Eye (tissue), 1 donor: ENCODE data around the gene SPHK2.

Source experiments
- DNase-seq: peaks from one replicate; pipeline ENCODE4 v3.0.0-alpha.2; 2015

Gene SPHK2

DNA sequence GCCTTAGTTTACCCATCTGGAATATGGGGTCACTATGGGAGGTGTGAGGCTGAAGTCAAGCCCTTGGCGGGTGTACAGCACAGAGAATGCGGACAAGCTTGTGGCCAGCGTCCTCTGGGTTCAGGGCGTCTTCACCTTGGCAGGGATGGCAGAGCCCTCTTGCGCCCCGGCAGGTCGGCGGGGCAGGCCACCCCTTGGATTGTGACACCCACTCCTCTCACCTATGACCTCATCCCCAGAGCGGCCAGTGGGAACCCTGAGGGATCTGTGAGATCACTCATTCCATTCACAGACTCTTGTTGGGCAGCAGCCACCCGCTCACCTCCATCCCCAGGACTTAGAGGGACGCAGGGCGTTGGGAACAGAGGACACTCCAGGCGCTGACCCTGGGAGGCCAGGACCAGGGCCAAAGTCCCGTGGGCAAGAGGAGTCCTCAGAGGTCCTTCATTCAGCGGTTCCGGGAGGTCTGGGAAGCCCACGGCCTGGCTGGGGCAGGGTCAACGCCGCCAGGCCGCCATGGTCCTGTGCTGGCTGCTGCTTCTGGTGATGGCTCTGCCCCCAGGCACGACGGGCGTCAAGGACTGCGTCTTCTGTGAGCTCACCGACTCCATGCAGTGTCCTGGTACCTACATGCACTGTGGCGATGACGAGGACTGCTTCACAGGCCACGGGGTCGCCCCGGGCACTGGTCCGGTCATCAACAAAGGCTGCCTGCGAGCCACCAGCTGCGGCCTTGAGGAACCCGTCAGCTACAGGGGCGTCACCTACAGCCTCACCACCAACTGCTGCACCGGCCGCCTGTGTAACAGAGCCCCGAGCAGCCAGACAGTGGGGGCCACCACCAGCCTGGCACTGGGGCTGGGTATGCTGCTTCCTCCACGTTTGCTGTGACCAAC, 12.6 kb upstream of the SPHK2 start, which contains the start of gene SPACA4:
Gene SPACA4, plus strand, starts transcription at position 280 of the 896 bp plus-strand sequence. Its CDS starts 237 bp downstream, at position 517.
- DNase-seq = no peak

DNA sequence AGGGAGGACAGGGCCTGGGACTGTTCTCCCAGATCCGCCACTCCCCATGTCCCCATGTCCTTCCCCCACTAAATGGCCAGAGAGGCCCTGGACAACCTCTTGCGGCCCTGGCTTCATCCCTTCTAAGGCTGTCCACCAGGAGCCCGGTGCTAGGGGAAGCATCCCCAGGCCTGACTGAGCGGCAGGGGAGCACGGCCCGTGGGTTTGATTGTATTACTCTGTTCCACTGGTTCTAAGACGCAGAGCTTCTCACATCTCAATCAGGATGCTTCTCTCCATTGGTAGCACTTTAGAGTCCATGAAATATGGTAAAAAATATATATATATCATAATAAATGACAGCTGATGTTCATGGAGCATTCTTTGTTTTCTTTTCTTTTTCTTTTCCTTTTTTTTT, 11.9 kb upstream of the SPHK2 start:
- DNase-seq = no peak

DNA sequence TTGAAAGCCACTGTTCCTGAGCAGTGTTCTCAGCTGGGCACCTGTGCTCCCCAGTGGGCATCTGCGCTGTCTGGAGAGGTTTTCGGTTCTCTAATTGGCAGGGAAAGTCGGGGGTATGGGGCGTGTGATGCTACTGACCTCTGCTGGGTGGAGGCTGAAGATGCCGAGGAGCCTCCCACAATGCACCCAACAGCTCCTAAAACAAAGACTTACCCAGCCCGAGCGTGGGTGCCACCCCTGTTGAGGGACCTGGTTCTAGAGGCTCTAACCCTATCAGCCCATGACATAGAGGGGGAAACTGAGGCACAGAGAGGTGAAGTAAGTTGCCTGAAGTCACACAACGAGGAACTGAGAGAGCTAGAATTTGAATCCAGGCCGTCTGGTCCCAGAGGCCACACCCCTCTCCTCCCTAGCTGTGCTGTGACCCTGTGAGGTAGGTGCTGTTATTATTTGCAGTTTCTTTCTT, 10.5 kb upstream of the SPHK2 start:
- peak; percentile 67 for DNase-seq

DNA sequence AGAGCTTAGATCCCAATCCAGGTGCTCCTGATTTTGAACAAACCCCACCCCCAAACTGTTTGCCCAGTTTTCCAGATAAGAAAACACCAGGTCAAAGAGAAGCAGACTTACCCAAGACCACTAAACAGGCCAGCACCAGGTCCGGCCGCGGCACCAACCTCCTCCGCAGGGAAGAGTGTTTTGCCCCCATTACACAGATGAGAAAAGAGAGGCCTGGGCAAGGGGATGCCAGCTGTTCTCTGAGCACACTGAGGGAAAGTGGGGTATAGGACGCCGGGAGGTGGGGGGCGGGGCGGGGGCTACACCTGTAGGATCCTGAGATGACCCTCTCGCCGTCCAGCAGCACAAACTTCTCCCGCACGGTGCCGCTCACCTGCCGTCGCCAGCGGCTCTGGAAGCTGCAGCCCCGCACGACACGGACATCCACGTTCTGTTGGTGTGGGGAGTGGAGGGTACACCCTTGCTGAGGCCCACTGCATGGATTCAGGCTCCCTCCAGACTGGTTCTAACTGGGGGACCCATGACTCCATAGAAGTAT, 9.7 kb upstream of the SPHK2 start:
- DNase-seq = no peak

DNA sequence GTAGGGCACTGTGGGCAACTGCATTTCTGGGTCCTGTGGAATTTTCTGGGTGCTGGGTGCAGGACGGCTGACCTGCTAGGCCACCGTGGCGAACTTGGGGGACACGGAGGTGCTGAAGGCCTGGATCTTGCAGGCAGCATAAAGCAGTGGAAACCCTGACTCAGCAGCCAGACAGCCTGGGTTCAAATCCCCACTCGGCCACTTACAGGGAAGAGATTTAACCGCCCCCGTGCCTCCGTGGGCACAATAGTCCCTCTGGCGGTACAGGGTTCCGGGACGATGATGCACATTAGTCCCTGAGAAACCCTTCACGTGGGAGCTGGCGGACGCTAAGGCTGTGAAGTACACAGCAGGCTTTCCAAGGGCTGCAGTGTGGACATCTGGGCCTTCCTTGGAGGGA, 7.4 kb upstream of the SPHK2 start:
- DNase-seq = no peak

DNA sequence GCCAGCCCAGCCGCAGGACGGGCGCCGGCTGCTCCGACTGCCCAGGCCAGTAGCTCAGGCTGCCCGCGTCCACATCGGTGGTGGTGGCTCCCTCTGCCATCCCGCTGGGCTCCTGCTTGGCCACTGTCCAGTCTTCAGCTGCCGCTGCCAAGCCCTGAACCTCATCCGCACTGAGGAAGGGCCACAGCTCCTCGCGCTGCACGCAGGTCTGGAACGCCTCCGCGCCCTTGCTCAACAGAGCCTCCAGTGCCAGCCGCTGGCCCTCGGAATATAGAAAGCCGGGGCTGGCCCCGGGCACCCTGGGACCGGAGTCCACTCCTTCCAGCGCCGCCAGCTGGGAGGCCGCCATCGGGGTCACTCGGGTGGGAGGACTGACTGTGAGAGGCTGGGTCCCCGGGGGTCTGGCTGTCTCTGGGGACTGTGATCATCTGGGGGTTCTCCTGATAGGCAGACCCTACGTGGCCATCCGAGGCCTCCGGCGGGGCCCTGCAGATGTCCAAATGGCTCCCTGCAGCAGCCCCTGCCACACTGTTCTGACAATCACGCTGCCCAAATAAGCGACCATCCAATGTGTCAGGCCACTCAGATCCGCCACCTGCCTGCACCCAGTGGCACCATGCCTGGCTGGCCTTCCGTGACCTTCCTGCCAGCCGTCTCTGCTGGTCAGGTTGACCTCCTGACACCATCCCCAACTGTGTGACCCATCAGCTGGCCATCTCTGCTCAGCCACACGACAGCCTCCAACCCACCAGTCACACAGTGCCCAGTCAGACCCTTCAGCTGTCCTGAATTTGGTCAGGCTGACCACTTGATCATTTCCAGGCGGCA, 6.1 kb upstream of the SPHK2 start:
- no peak for DNase-seq

DNA sequence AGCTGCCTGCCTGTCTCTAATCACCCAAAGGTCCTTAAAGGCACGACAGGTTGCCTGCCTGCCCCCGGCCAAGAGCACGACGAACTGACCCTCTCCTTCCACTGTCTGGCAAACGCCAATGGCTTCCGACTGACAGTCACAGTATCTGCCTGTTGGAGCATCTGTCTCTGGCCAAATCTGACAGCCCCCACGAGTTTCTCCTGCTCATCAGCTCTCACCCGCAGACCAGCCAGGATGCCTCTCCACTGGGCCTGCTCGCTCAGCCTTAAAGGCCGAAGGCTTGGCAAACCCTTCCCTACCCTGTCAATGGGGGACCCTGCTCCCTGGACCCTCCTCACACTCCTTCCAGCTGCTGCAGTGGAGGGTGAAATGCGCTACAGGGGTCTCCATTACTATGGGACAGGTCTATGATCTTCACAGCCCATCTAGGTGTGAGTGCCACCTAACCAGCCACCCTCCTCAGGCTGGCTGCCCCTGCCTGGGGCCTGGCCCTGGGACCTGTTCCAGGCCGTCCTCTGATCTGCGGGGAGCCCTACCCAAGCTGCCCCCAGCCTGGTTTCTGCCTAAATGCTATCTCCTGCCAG, 5.4 kb upstream of the SPHK2 start:
- DNase-seq = no peak

DNA sequence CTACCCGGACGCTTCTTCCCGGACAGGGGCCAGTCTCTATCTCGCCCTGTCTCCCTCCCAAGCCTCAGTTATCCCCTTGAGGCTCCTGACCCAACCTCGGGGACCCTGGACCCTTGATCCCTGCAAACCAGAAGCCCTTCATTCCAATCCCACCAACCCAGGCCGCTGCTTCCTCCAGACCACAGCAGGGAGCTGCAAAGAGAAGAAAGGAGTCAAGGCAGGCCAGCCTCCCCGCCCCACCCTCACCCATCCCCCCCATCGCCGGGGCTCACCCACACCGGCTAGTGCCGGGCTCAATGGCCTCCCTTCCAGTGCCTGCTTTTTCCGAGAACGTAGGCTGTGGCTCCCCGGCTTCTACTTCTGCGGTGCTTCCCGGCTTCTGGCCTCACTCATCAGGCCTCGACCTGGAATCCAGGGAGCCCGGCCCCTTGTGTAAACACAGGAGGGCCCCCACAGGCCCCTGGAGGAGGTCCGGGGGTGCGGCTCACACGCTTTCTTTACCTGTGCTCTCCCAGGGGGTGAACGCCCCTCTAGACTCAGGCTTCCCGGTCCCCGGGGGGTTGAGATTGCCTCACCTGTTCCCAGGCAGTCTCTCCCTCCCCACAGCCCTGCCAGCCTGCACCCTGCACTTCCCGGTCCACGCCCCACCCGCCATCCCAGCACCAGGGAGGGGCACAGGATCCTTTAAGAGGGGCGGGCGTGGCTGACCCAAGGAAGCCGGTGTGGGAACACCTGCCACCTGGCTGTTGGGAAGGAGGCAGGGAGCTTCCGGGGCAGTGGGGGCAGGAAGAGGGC, 4.7 kb upstream of the SPHK2 start, which contains the start of gene FAM83E:
Gene FAM83E, minus strand, starts transcription at position 641 of the 795 bp plus-strand sequence. CDS start 1,704 bp downstream, outside the sequence.
- no peak for DNase-seq

DNA sequence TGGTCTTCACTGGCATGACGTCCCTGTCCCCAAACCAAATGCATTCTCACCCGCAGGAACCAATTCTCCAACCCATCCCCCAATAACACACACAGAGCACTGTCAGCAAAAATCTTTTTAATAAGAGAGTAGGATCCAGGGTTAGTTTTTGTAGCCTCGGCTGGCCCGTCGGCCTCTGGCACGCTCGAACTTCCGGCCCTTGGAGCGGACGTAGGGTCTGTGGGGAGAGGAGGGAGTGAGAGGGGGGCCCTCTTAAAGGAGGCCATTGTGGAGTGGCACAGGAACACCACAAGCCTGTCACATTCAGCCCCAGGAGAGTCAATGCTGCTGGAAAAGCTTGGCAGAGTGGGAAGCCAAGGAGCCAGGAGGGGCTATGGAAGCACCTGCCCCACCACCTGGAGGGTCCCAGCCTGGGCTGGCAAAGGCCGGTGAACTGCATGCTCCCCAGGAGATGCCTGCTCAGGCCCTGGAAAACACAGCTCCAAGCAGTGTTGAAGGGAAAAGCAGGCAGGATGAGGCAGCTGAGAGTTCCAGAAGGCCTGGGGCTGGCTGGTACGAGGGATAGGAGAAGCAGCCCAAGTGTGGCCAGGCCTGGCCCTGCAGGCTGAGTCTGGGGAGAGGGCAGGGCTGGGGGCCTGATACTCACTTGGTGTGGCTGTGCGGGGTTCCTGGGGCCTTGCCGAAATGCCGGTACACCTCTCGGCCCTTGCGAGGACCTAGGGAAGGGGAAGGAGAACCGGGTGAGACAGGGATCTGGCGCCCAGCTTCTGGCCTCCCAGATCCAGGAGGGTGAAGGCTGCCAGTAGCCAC, 3.9 kb upstream of the SPHK2 start:
- DNase-seq = no peak

DNA sequence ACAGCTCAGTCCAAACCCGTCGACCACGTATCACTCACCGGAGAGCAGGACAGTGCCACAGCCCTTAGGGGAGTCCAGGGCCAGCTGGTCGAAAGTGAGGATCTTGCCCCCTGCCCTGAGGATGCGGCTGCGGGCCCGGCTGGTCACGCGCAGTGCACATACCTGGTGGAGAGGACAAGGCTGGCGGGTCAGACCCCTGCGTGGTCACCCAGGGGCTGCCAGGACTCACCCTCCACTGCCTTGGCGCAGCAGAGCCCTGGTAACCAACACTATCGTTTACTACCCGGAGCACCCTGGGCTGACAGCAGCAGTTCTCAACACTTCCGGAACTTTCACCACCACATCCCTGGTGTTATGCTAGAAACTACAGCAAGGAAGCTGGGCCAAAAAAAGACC, 3.3 kb upstream of the SPHK2 start:
- DNase-seq = no peak

DNA sequence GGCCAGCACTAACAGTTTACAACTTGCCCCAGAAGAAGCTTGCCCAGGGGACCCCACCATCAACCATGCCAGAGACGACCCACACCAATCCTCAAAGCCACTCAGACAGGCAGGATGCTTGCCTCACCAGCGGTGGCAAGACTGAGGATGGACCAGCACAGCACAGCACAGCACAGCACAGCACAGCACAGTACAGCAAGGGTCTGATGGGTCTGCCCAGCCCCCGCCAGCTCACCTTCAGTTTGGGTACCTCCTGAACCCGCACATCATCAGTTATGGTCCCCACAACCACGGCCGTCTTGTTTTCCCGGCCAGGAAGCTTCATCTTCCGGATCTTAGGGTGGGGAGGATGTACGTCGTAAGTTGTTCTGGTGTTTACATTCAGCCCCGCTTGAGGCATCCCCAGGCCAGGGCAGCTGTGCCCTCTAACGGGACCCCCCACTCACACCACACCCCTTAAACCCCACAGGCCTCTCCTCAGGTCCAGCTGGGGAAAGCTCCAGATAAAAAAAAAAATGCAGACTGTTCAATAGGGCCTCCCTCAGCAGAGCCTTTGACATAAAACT, 2.7 kb upstream of the SPHK2 start:
- no peak for DNase-seq

DNA sequence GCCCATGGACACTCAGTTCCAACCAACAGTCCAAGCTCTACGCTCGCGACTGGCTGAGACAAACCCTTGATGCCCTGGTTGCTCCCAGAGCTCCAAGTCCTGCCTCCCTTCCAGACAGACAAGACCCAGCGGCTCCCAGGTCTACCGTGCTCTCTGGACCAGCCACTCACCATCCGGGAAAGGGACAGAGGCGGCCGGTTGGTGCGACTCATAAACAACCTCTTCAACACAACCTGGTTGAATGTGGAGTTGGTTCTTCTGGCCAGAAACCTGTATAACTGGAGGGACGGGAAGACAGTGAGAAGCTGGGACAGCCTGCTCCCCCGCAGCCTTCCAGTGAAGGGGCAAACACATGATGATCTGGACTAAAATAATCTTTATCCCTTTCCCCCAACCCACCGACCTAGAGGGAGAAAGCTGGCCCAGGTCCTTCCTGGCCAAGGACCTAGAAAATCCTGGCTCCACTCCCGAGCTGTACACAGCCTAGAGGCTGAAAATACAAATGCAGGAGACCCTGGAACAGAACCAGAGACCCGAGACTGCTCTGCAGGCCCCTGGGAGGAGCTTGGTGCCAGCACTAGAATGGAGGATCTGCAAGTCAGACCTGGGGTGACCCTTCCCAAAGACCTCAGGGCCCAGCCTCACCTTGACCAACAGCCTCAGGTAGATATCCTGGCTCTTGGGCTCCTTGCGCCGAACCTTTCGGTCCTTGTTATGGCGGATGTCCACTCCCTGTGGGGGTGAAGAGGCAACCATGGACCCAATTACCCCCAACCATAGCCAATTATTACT, 2.0 kb upstream of the SPHK2 start:
- DNase-seq = no peak

DNA sequence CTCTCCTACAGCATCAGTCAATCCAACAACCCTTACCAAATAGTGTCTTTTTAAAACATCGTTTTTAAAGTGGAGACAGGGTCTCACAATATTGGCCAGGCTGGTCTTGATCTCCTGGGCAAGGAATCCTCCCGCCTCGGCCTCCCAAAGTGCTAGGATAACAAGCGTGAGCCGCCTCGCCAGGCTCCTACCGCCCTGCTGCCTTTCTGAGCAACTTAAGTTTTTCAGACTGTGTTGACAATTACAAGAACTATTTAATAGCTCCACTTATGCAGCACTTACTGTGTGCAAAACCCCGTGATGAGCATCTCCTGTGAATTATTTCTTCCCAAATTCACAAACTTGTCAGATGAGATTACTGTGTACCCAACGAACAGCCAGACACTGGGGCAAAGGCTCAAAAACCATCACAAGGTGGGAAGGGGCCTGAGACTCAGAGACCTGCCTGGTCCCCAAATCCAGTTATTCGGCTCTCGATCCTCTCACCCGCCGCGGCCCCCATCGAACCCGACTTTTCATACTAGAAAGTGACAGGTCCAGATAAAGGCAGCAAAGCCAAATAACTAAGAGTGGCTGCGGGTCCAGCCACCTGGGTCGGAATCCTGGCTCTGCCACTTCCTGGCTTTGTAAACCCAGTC, 909 bp upstream of the SPHK2 start:
- DNase-seq = no peak

DNA sequence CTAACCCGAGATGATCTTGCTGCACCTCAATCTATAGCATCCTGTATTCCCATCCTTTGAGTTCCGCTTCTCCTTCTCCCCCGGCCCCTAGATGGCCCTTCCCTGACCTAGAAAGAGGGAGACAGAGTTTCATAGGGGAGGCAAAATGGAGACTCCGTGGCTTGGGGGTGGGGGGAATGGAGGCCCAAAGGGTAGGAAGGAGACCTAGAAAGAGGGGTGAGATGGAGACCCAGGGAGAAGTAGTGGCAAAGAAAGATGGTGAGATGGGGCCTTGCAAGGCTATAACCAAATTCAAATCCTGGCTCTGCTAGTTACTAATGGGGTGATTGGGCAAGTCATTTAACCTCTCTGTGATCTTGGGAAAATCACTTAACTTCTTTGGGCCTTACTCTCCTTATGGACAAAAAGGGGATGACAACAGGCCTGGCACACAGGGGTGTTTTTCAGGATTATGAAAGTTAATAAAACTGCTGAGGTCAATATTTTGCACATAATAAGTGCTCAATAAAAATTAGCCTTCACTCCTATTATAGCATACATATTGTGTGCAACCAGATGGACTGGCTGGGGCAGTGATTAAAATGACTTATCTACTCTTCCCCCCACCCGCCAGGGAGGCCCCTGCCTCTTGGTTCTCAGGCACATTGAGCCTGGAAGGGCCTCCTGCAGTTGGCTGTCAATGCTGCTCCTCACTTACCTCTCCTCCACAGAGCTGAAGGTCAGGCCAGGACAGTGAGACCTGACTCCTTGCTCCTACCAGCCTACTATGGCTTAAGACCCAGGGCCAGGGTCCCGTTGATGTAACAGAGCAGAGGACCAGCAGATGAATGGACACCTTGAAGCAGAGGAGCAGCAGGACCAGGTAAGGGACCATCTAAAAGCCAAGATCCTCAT, 633 bp downstream of the SPHK2 start:
- DNase-seq = no peak

DNA sequence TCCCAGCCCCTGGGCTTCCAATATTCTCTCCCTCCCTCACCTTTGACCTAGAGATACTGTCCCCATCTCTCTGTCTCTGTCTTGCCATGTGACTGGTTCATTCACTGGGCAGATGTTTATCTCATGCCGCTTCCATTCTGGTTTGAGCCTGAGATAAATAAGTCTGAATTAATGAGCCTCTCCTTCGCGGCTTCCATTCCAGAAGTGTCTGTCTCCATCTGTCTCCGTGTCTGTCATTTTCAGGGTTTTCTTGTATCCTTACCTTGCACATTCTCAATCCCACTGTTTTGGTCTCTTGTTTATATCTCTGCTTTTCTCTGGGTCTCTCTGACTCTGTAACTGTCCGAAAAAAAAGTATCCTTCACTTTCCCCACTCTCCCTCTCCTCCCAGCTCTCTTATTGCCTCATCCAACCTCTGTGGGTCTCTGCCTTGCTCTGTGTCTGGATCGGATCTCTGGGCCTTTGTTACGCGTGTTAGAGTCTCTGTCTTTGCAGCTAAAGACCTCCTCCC, 4.3 kb downstream of the SPHK2 start:
- DNase-seq = no peak

DNA sequence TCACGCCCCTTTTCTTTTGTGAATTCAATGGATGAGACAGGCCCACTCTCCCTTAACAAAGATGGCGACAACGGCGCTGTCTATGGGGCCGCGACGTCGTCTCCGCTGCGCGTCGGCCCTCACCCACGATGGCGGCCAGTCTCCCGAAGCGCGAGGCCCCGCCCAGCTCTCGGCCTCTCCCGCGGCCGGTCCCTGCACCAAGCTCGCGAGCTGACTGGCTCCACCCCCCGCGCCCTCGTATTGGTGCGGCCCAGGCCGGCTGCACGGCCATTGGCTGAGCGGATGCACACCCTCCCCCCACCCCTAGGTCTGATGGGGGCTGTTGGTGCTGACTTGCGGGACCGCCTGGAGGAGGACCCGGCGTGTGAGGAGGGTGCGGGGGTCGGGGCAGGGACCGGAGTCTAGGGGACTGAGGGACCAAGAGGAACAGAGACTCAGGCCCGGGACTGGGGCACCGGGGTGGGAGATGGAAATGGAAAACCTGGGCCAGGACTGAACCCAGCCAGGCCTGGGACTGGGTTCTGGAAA, 4.8 kb downstream of the SPHK2 start:
- DNase-seq = peak; percentile 99

DNA sequence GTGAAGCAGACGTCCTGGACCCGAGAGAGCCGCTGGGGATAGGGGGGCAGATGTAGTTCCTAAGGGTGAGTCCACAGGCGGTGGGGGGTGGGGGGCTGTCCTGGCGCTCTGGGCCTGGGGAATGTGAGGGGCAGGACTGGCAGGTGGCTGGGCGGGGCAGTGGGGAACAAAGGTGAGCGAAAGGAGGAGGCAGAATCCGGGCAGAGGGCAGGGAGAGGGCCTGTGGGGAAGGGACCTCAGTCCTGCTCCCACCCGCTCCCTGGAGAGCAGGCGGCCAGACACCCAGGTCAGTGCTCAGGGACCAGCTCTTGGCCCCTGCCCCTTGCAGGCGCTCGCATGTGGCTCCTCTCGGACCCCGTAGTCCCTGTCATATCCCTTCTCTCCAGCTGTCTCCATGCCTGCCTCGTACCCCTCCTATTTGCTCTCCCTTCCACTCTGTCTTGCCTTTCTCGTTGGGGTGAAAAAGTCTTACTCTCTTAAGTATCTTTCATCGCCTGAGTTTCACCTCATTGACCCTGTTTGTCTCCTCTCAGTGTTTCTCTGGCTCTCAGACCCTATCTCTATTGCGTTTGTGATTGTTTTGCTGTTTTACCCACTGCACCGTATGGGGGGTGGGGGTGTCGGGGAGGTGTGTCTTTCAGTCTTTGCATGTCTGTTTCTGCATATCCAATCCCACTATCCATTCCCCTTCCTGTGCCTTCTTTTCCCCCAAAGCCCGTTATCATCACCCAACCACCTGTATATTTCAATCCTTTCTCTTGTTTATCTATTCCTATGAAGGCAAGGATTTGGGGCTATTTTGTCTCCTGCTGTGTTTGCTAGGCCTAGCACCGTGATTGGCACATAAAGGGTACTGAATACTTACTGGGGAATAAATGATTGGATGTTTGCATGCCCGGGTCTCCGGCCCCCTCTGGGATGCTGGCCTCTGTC, 5.8 kb downstream of the SPHK2 start:
- DNase-seq = no peak
